Adipocyte (in vitro differentiated cells): ENCODE data around the gene AZGP1.
A peak's percentile ranks its signal among the peaks of the same experiment; 100 is the strongest.

Experiments
- DNase-seq: peaks from one replicate; pipeline ENCODE4 v3.0.0-alpha.2; 2015; ENCODE audit warnings: low read depth
- H3K27me3 ChIP-seq: replicated peaks from 2 replicates; pipeline ENCODE4 v1.7.0; 2013; ENCODE audit warnings: mild to moderate bottlenecking, low read length, moderate library complexity; ENCODE audit not compliant: control insufficient read depth, insufficient read depth
- H3K36me3 ChIP-seq: 2 replicates; pipeline ENCODE4 v1.7.0; 2013; ENCODE audit warnings: low read length, mild to moderate bottlenecking, moderate library complexity; ENCODE audit not compliant: control insufficient read depth, insufficient read depth, severe bottlenecking
- H3K4me1 ChIP-seq: 2 replicates; pipeline ENCODE4 v1.7.0; 2013; ENCODE audit warnings: mild to moderate bottlenecking, low read length, moderate library complexity; ENCODE audit not compliant: control insufficient read depth, insufficient read depth
- H3K4me3 ChIP-seq: 2 replicates; pipeline ENCODE4 v1.7.0; 2013; ENCODE audit warnings: mild to moderate bottlenecking, low read length, moderate library complexity
- H3K9ac ChIP-seq: 2 replicates; pipeline ENCODE4 v1.7.0; 2013; ENCODE audit warnings: mild to moderate bottlenecking, low read length, moderate library complexity
- H3K9me3 ChIP-seq: 2 replicates; pipeline ENCODE4 v1.7.0; 2013; ENCODE audit warnings: mild to moderate bottlenecking, low read length, moderate library complexity; ENCODE audit not compliant: control insufficient read depth

The AZGP1 gene

GRCh38 chr7:99926321-99926720, 49.5 kb downstream of the AZGP1 start:
- Histone ChIP-seq H3K4me3 (no peak overlapping the region), H3K27me3 (peaks cover 12% of the 10 kb centered on the region), H3K9ac (no peak overlapping the region), H3K4me1 (no peaks in the 10 kb centered on the region), H3K36me3 (peaks cover 1% of the 10 kb centered on the region), H3K9me3 (no peaks in the 10 kb centered on the region)
- no peak for DNase-seq

GRCh38 chr7:99923200-99923599, 52.6 kb downstream of the AZGP1 start:
- no peak overlapping the region for H3K4me3 ChIP-seq
- H3K27me3 ChIP-seq = peaks cover 4% of the 10 kb centered on the region
- no peaks in the 10 kb centered on the region for H3K9me3 ChIP-seq
- no peak for DNase-seq
- H3K36me3 ChIP-seq = peaks cover 4% of the 10 kb centered on the region
- peaks cover 6% of the 10 kb centered on the region for H3K4me1 ChIP-seq
- H3K9ac ChIP-seq = no peak overlapping the region

- Histone ChIP-seq H3K4me3 (peak overlapping the region; percentile 98), H3K4me1 (peaks cover 25% of the 10 kb centered on the region), H3K27me3 (no peaks in the 10 kb centered on the region), H3K36me3 (peaks cover 18% of the 10 kb centered on the region), H3K9ac (peak overlapping the region; percentile 98), H3K9me3 (no peaks in the 10 kb centered on the region)
- DNase-seq = no peak
Measured at GRCh38 chr7:99920149-99920548, 55.7 kb downstream of the AZGP1 start.

GRCh38 chr7:99919814-99920112, 56.1 kb downstream of the AZGP1 start:
- Histone ChIP-seq H3K27me3 (no peaks in the 10 kb centered on the region), H3K9me3 (no peaks in the 10 kb centered on the region), H3K4me1 (peaks cover 25% of the 10 kb centered on the region), H3K4me3 (peak overlapping the region; percentile 98), H3K36me3 (peaks cover 18% of the 10 kb centered on the region), H3K9ac (peak overlapping the region; percentile 98)
- DNase-seq = no peak

- DNase-seq = peak; percentile 96
- peak within 1 kb of the TSS; percentile 98 for H3K9ac ChIP-seq
- H3K27me3 ChIP-seq = no peaks in the 10 kb centered on the region
- no peaks in the 10 kb centered on the region for H3K9me3 ChIP-seq
- peaks cover 25% of the 10 kb centered on the region for H3K4me1 ChIP-seq
- peaks cover 18% of the 10 kb centered on the region for H3K36me3 ChIP-seq
- H3K4me3 ChIP-seq = peak within 1 kb of the TSS; percentile 98
Measured at GRCh38 chr7:99918959-99919813, 56.6 kb downstream of the AZGP1 start, which contains the start of gene TRIM4. Gene TRIM4 (minus strand): TSS chr7:99919530. CDS start chr7:99919401, 129 bp downstream.
